ENCODE results near the gene ORM1. TPM values are rescaled to one million over a fixed set of nuclear protein-coding genes. Genes with fewer than 3 reads are reported as not detected.

ORM1 gene
- total RNA-seq, 1 experiment from 2014 or later, result not detected

DNA sequence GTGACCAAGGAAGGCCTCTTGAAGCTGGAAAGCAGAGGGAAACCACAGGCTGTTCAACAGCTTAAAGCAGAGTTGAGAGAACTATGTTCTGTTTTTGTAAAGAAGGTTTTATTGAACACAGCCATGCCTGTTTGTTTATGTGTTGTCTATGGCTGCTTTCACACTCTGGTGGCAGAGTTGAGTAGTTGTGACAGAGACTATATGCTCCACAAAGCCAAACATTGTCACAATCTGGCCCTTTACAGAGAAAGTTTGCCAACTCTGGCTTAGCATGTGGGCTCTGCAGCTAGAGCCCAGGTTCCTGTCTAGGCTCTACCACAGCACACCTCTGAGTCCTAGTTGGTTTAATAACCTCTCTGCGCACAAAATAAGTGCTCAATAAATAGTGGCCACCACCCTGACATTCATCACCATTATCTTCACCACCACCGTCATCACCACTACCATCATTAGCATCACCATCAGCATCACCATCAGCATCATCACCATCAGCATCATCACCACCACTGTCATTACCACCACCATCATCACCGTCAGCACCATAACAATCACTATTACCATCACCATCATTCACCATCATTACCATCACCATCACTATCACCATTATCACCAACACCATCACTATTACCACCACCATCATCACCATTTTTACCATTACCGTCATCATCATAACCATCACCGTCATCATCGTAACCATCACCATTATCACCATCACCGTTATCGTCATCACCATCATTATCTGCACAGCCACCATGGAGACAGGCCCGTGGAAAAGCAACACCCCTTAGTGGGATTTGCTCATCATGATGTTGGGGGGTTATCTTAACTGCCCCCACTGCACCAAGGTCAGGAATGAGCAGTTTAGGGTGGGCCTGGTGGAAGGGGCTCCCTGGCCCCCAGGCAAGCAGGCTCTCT is 46.6 kb downstream of the ORM1 start:
- no peak overlapping the region for H3K27ac Mint-ChIP-seq (ENCODE audit: low read depth, unreplicated experiment)
- POLR2A ChIA-PET, result interaction anchor here (1.7 kb wide), 1 partner anchor 15 kb away, joined by 6 read pairs; no protein-coding TSS in a partner anchor
- H3K9me3 Mint-ChIP-seq (ENCODE audit: unreplicated experiment), result no peaks in the 10 kb centered on the region
- BruUV-seq (replicated peaks), result no TSS peak
- CTCF ChIA-PET, result interaction anchor here (0.6 to 1.2 kb wide), 2 partner anchors 16 to 65 kb away, joined by 3 to 4 read pairs; no protein-coding TSS in a partner anchor
- intact Hi-C loops (cut with micrococcal nuclease), result no loop called here
- H3K4me1 Mint-ChIP-seq (ENCODE audit: insufficient read depth, unreplicated experiment), result peaks cover 26% of the 10 kb centered on the region
- no peaks in the 10 kb centered on the region for H3K36me3 Mint-ChIP-seq (ENCODE audit: insufficient read depth, unreplicated experiment)
- TF ChIP-seq, protein P1, sequence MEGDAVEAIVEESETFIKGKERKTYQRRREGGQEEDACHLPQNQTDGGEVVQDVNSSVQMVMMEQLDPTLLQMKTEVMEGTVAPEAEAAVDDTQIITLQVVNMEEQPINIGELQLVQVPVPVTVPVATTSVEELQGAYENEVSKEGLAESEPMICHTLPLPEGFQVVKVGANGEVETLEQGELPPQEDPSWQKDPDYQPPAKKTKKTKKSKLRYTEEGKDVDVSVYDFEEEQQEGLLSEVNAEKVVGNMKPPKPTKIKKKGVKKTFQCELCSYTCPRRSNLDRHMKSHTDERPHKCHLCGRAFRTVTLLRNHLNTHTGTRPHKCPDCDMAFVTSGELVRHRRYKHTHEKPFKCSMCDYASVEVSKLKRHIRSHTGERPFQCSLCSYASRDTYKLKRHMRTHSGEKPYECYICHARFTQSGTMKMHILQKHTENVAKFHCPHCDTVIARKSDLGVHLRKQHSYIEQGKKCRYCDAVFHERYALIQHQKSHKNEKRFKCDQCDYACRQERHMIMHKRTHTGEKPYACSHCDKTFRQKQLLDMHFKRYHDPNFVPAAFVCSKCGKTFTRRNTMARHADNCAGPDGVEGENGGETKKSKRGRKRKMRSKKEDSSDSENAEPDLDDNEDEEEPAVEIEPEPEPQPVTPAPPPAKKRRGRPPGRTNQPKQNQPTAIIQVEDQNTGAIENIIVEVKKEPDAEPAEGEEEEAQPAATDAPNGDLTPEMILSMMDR (IDR thresholded peaks at IDR 0.05; ENCODE audit: unreplicated experiment), result no peak
- H3K4me3 Mint-ChIP-seq (ENCODE audit: unreplicated experiment), result no peak overlapping the region
- no peak for DNase-seq (ENCODE audit: unreplicated experiment)
- H3K27me3 Mint-ChIP-seq (ENCODE audit: insufficient read depth, unreplicated experiment), result no peaks in the 10 kb centered on the region

DNA sequence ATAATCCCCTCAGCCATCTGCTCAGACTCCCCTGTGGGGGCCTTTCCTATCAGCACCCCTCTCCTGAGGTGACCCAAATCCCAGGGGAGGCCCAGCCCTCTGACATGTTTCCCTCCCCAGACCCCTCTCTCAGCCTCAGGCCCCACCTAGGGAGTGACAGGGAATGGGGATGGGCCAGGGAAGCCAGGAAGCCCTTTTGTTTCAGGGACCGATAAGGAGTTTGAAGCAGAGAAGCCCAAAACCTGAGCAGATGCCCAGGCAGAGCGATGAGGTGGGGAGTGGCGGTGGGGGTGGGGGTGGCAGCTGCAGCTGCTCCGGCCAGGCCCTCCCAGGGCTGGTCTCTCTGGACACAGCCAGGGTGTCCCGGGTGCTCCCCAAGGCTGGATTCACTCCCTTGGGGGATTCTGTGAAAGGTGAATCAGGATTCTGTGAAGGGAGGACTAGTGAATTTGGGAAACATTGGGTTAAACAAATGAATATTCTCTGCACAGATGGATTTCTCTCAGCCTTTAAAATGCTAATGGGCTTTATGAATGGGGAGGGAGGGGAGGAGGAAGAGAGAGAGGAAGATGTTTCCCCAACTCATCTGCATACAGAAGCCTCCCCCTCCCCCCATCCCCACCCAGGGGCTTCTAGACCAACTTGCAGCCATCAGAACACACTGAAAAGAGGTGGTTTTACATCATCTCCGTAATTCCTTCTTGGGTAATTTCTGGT is 47.5 kb downstream of the ORM1 start:
- Mint-ChIP-seq H3K9me3 (ENCODE audit: unreplicated experiment) (no peaks in the 10 kb centered on the region), H3K36me3 (ENCODE audit: insufficient read depth, unreplicated experiment) (no peaks in the 10 kb centered on the region), H3K4me1 (ENCODE audit: insufficient read depth, unreplicated experiment) (peaks cover 22% of the 10 kb centered on the region), H3K4me3 (ENCODE audit: unreplicated experiment) (no peak overlapping the region), H3K27ac (ENCODE audit: low read depth, unreplicated experiment) (no peak overlapping the region), H3K27me3 (ENCODE audit: insufficient read depth, unreplicated experiment) (no peaks in the 10 kb centered on the region)
- ChIA-PET CTCF (interaction anchor here (0.5 to 0.6 kb wide), 2 partner anchors 63 to 78 kb away, joined by 3 read pairs; no protein-coding TSS in a partner anchor), POLR2A (interaction anchor here (1.2 kb wide), 1 partner anchor 17 kb away, joined by 3 read pairs; the partner anchor contains the start of gene AKNA)
- no peak for DNase-seq (ENCODE audit: unreplicated experiment)
- intact Hi-C loops (cut with micrococcal nuclease), result no loop called here
- no TSS peak for BruUV-seq (replicated peaks)
- TF ChIP-seq, protein P1 (IDR thresholded peaks at IDR 0.05; ENCODE audit: unreplicated experiment), result no peak

DNA sequence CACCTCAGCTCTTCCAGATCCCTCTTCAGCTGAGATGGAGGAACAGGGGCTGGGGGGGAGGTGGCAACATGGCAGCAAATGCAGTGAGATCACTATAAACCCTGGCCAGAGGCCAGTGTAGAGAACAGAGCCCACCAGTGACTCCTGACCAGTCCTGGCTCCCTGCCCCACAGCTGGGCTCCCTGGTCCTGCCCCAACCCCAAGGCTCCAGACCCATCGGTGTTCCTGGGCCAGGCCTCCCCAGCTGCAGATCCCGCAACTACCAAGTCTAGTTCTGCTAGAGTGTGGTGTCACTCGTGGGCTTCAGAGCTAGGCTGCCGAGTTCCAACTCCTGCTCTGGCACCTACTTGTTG is 48.0 kb downstream of the ORM1 start:
- TF ChIP-seq, protein P1 (IDR thresholded peaks at IDR 0.05; ENCODE audit: unreplicated experiment), result no peak
- no peaks in the 10 kb centered on the region for H3K27me3 Mint-ChIP-seq (ENCODE audit: insufficient read depth, unreplicated experiment)
- ChIA-PET POLR2A (interaction anchor here (1.2 kb wide), 1 partner anchor 16 kb away, joined by 3 read pairs; the partner anchor contains the start of gene AKNA), CTCF (interaction anchor here (0.5 to 0.6 kb wide), 2 partner anchors 62 to 78 kb away, joined by 3 read pairs; no protein-coding TSS in a partner anchor)
- peaks cover 21% of the 10 kb centered on the region for H3K4me1 Mint-ChIP-seq (ENCODE audit: insufficient read depth, unreplicated experiment)
- peak overlapping the region; percentile 57 for H3K27ac Mint-ChIP-seq (ENCODE audit: low read depth, unreplicated experiment)
- H3K4me3 Mint-ChIP-seq (ENCODE audit: unreplicated experiment), result no peak overlapping the region
- BruUV-seq (replicated peaks), result no TSS peak
- no peak for DNase-seq (ENCODE audit: unreplicated experiment)
- H3K9me3 Mint-ChIP-seq (ENCODE audit: unreplicated experiment), result no peaks in the 10 kb centered on the region
- no peaks in the 10 kb centered on the region for H3K36me3 Mint-ChIP-seq (ENCODE audit: insufficient read depth, unreplicated experiment)
- intact Hi-C loops (cut with micrococcal nuclease), result no loop called here
